ENCODE results near the gene VTCN1. TPM values are rescaled to one million over a fixed set of nuclear protein-coding genes. Genes with fewer than 3 reads are reported as not detected.

The VTCN1 gene
- total RNA-seq, 8 experiments from 2014 or later, result 0.22 to 2.0 (median 0.43) TPM; not detected in 2

- in situ Hi-C loops (cut with MboI; ENCODE audit: low pct_unique_long_range_greater_than_20kb in 2 of 9, low sequenced_read_pairs in 9 of 9, unreplicated experiment in 9 of 9), result no loop called here
- no peak overlapping the region for H3K27ac ChIP-seq
- ATAC-seq (replicated peaks in 6 of 8), result peak in 7 of 8 experiments; percentile 13 to 98 (median 87)
- H3K4me3 ChIP-seq, result no peak overlapping the region
- 0 to 100% (median 38%) methylated on average over 1 to 4 of the region's 4 CpGs; no CpG with 5 or more reads in 2 of the 10 experiments for WGBS, 10 experiments
- H3K4me1 ChIP-seq (replicated peaks in 1 of 2), result peaks cover 15 to 19% of the 10 kb centered on the region in 2 donors
Measured at GRCh38 chr1:117231748-117232373, 21.1 kb upstream of the VTCN1 start.

GRCh38 chr1:117231312-117231711 lies 20.6 kb upstream of the VTCN1 start:
- H3K27ac ChIP-seq, result no peak overlapping the region
- ATAC-seq (replicated peaks in 6 of 8), result peak in 3 of 8 experiments; percentile 78 to 94 (median 90)
- H3K4me3 ChIP-seq, result no peak overlapping the region
- WGBS, 10 experiments, result 0 to 61% (median 50%) methylated on average over 1 to 2 of the region's 2 CpGs; no CpG with 5 or more reads in 1 of the 10 experiments
- peaks cover 15 to 19% of the 10 kb centered on the region in 2 donors for H3K4me1 ChIP-seq (replicated peaks in 1 of 2)
- in situ Hi-C loops (cut with MboI; ENCODE audit: low pct_unique_long_range_greater_than_20kb in 2 of 9, low sequenced_read_pairs in 9 of 9, unreplicated experiment in 9 of 9), result no loop called here

GRCh38 chr1:117229217-117229616 lies 18.5 kb upstream of the VTCN1 start:
- in situ Hi-C loops (cut with MboI; ENCODE audit: low pct_unique_long_range_greater_than_20kb in 2 of 9, low sequenced_read_pairs in 9 of 9, unreplicated experiment in 9 of 9), result no loop called here

GRCh38 chr1:117225931-117226330 lies 15.2 kb upstream of the VTCN1 start:
- in situ Hi-C loops (cut with MboI; ENCODE audit: low pct_unique_long_range_greater_than_20kb in 2 of 9, low sequenced_read_pairs in 9 of 9, unreplicated experiment in 9 of 9), result no loop called here
- no peak for ATAC-seq (replicated peaks in 6 of 8)
- no peaks in the 10 kb centered on the region for H3K4me1 ChIP-seq (replicated peaks in 1 of 2)
- H3K4me3 ChIP-seq, result no peak overlapping the region
- 41 to 100% (median 76%) methylated on average over 1 to 4 of the region's 4 CpGs for WGBS, 10 experiments
- H3K27ac ChIP-seq, result no peak overlapping the region

More at GRCh38 chr1:117229217-117229616, 18.5 kb upstream of the VTCN1 start:
- 10 to 100% (median 74%) methylated on average over 1 to 3 of the region's 3 CpGs; no CpG with 5 or more reads in 2 of the 10 experiments for WGBS, 10 experiments
- ATAC-seq (replicated peaks in 6 of 8), result no peak
- H3K4me3 ChIP-seq, result no peak overlapping the region
- H3K27ac ChIP-seq, result no peak overlapping the region
- H3K4me1 ChIP-seq (replicated peaks in 1 of 2), result peaks cover 15 to 19% of the 10 kb centered on the region in 2 donors

GRCh38 chr1:117216718-117217117 lies 6.0 kb upstream of the VTCN1 start:
- Histone ChIP-seq H3K27ac (no peak overlapping the region), H3K4me1 (replicated peaks in 1 of 2) (no peaks in the 10 kb centered on the region), H3K4me3 (no peak overlapping the region)
- WGBS, 10 experiments, result 4 to 72% (median 64%) methylated on average over 2 to 4 of the region's 4 CpGs; no CpG with 5 or more reads in 2 of the 10 experiments
- no peak for ATAC-seq (replicated peaks in 6 of 8)
- in situ Hi-C loops (cut with MboI; ENCODE audit: low pct_unique_long_range_greater_than_20kb in 2 of 9, low sequenced_read_pairs in 9 of 9, unreplicated experiment in 9 of 9), result no loop called here

- no peaks in the 10 kb centered on the region for H3K4me1 ChIP-seq (replicated peaks in 1 of 2)
- no peak for ATAC-seq (replicated peaks in 6 of 8)
- WGBS, 10 experiments, result 39 to 100% (median 83%) methylated on average over 1 to 8 of the region's 12 CpGs; no CpG with 5 or more reads in 1 of the 10 experiments
Measured at GRCh38 chr1:117215733-117216462, 5.2 kb upstream of the VTCN1 start.

GRCh38 chr1:117215019-117215418 lies 4.3 kb upstream of the VTCN1 start:
- Histone ChIP-seq H3K27ac (no peak overlapping the region), H3K4me1 (replicated peaks in 1 of 2) (no peaks in the 10 kb centered on the region), H3K4me3 (no peak overlapping the region)
- ATAC-seq (replicated peaks in 6 of 8), result no peak
- in situ Hi-C loops (cut with MboI; ENCODE audit: low pct_unique_long_range_greater_than_20kb in 2 of 9, low sequenced_read_pairs in 9 of 9, unreplicated experiment in 9 of 9), result no loop called here
- WGBS, 10 experiments, result 0 to 100% (median 60%) methylated on average over 1 to 3 of the region's 3 CpGs; no CpG with 5 or more reads in 1 of the 10 experiments

More at GRCh38 chr1:117215733-117216462, 5.2 kb upstream of the VTCN1 start:
- Histone ChIP-seq H3K4me3 (no peak overlapping the region), H3K27ac (no peak overlapping the region)
- in situ Hi-C loops (cut with MboI; ENCODE audit: low pct_unique_long_range_greater_than_20kb in 2 of 9, low sequenced_read_pairs in 9 of 9, unreplicated experiment in 9 of 9), result no loop called here

GRCh38 chr1:117213046-117213445 lies 2.3 kb upstream of the VTCN1 start:
- 50 to 100% (median 81%) methylated on average over 1 to 6 of the region's 6 CpGs; no CpG with 5 or more reads in 4 of the 10 experiments for WGBS, 10 experiments
- Histone ChIP-seq H3K27ac (no peak overlapping the region), H3K4me3 (no peak overlapping the region), H3K4me1 (replicated peaks in 1 of 2) (no peaks in the 10 kb centered on the region)
- in situ Hi-C loops (cut with MboI; ENCODE audit: low pct_unique_long_range_greater_than_20kb in 2 of 9, low sequenced_read_pairs in 9 of 9, unreplicated experiment in 9 of 9), result no loop called here
- no peak for ATAC-seq (replicated peaks in 6 of 8)

- no peak overlapping the region for H3K4me3 ChIP-seq
- no peak for ATAC-seq (replicated peaks in 6 of 8)
- H3K4me1 ChIP-seq (replicated peaks in 1 of 2), result no peaks in the 10 kb centered on the region
- in situ Hi-C loops (cut with MboI; ENCODE audit: low pct_unique_long_range_greater_than_20kb in 2 of 9, low sequenced_read_pairs in 9 of 9, unreplicated experiment in 9 of 9), result no loop called here
- 86 to 100% (median 91%) methylated on average over 1 to 4 of the region's 4 CpGs; no CpG with 5 or more reads in 7 of the 10 experiments for WGBS, 10 experiments
- no peak overlapping the region for H3K27ac ChIP-seq
Measured at GRCh38 chr1:117210386-117210785, 341 bp downstream of the VTCN1 start.

- H3K4me1 ChIP-seq (replicated peaks in 1 of 2), result no peaks in the 10 kb centered on the region
- H3K4me3 ChIP-seq, result no peak overlapping the region
- 13 to 82% (median 47%) methylated on average over 1 to 3 of the region's 3 CpGs; no CpG with 5 or more reads in 4 of the 10 experiments for WGBS, 10 experiments
- no peak for ATAC-seq (replicated peaks in 6 of 8)
- in situ Hi-C loops (cut with MboI; ENCODE audit: low pct_unique_long_range_greater_than_20kb in 2 of 9, low sequenced_read_pairs in 9 of 9, unreplicated experiment in 9 of 9), result no loop called here
- H3K27ac ChIP-seq, result no peak overlapping the region
Measured at GRCh38 chr1:117209094-117209493, 1.6 kb downstream of the VTCN1 start.

- Histone ChIP-seq H3K4me1 (replicated peaks in 1 of 2) (no peaks in the 10 kb centered on the region), H3K27ac (no peak overlapping the region), H3K4me3 (no peak overlapping the region)
- in situ Hi-C loops (cut with MboI; ENCODE audit: low pct_unique_long_range_greater_than_20kb in 2 of 9, low sequenced_read_pairs in 9 of 9, unreplicated experiment in 9 of 9), result no loop called here
- 0 to 89% (median 44%) methylated on average over 2 to 3 of the region's 3 CpGs; no CpG with 5 or more reads in 2 of the 10 experiments for WGBS, 10 experiments
- ATAC-seq (replicated peaks in 6 of 8), result no peak
Measured at GRCh38 chr1:117208580-117208979, 2.1 kb downstream of the VTCN1 start.

GRCh38 chr1:117205368-117205767 lies 5.4 kb downstream of the VTCN1 start:
- H3K4me1 ChIP-seq (replicated peaks in 1 of 2), result no peaks in the 10 kb centered on the region
- WGBS, 10 experiments, result 57 to 80% (median 72%) methylated on average over 1 of the region's 2 CpGs; no CpG with 5 or more reads in 6 of the 10 experiments
- no peak overlapping the region for H3K4me3 ChIP-seq
- no peak overlapping the region for H3K27ac ChIP-seq
- in situ Hi-C loops (cut with MboI; ENCODE audit: low pct_unique_long_range_greater_than_20kb in 2 of 9, low sequenced_read_pairs in 9 of 9, unreplicated experiment in 9 of 9), result no loop called here
- ATAC-seq (replicated peaks in 6 of 8), result no peak

- 0 to 100% (median 83%) methylated on average over 1 of the region's 1 CpG; no CpG with 5 or more reads in 4 of the 10 experiments for WGBS, 10 experiments
- H3K4me1 ChIP-seq (replicated peaks in 1 of 2), result no peaks in the 10 kb centered on the region
- no peak overlapping the region for H3K27ac ChIP-seq
- H3K4me3 ChIP-seq, result no peak overlapping the region
- ATAC-seq (replicated peaks in 6 of 8), result no peak
- in situ Hi-C loops (cut with MboI; ENCODE audit: low pct_unique_long_range_greater_than_20kb in 2 of 9, low sequenced_read_pairs in 9 of 9, unreplicated experiment in 9 of 9), result no loop called here
Measured at GRCh38 chr1:117201808-117202207, 8.9 kb downstream of the VTCN1 start.
